GM18517 (cell line): ENCODE data around the gene TMEM208.
A peak's percentile ranks its signal among the peaks of the same experiment; 100 is the strongest.

Source experiments
- ATAC-seq: cut with Tn5 transposase; IDR thresholded peaks from one replicate; pipeline ENCODE4 v1.9.1; 2021; ENCODE audit warnings: mild to moderate bottlenecking, moderate library complexity; ENCODE audit not compliant: unreplicated experiment

The TMEM208 gene

GRCh38 chr16:67226804-67227566 lies at the start of gene TMEM208:
Gene TMEM208, plus strand, starts transcription at chr16:67227130. Its CDS starts 89 bp downstream, at chr16:67227219.
- ATAC-seq: peak; percentile 83

- no peak for ATAC-seq
Measured at GRCh38 chr16:67177743-67178699, 48.9 kb upstream of the TMEM208 start.

GRCh38 chr16:67179421-67180080 lies 47.4 kb upstream of the TMEM208 start:
- ATAC-seq: no peak

- no peak for ATAC-seq
Measured at GRCh38 chr16:67180166-67180565, 46.8 kb upstream of the TMEM208 start.

GRCh38 chr16:67181346-67181745 lies 45.6 kb upstream of the TMEM208 start:
- ATAC-seq: no peak

- no peak for ATAC-seq
Measured at GRCh38 chr16:67182288-67182687, 44.6 kb upstream of the TMEM208 start.

- no peak for ATAC-seq
Measured at GRCh38 chr16:67183284-67183626, 43.7 kb upstream of the TMEM208 start.

- ATAC-seq: peak; percentile 92
Measured at GRCh38 chr16:67183627-67184452, 43.1 kb upstream of the TMEM208 start, which contains the start of gene MATCAP1. Gene MATCAP1, minus strand, starts transcription at chr16:67183963. Its CDS starts 3,353 bp downstream, at chr16:67180610.

- no peak for ATAC-seq
Measured at GRCh38 chr16:67184453-67184994, 42.4 kb upstream of the TMEM208 start.

GRCh38 chr16:67184995-67185650 lies 41.8 kb upstream of the TMEM208 start:
- peak; percentile 30 for ATAC-seq

- no peak for ATAC-seq
Measured at GRCh38 chr16:67185651-67186134, 41.2 kb upstream of the TMEM208 start.

GRCh38 chr16:67186550-67186950 lies 40.4 kb upstream of the TMEM208 start:
- no peak for ATAC-seq

- ATAC-seq: no peak
Measured at GRCh38 chr16:67187175-67187890, 39.6 kb upstream of the TMEM208 start.

- ATAC-seq: no peak
Measured at GRCh38 chr16:67188323-67188722, 38.6 kb upstream of the TMEM208 start.

GRCh38 chr16:67188798-67189197 lies 38.1 kb upstream of the TMEM208 start:
- ATAC-seq: no peak

GRCh38 chr16:67190041-67190440 lies 36.9 kb upstream of the TMEM208 start, which contains the start of gene EXOC3L1:
Gene EXOC3L1, minus strand, starts transcription at chr16:67190136. Its CDS starts 460 bp downstream, at chr16:67189676.
- no peak for ATAC-seq

GRCh38 chr16:67190448-67191399 lies 36.2 kb upstream of the TMEM208 start:
- ATAC-seq: no peak
